H1 (cell line): ENCODE data around the gene NCF2. TPM values are rescaled to one million over a fixed set of nuclear protein-coding genes. Genes with fewer than 3 reads are reported as not detected.

ENCODE experiments used
- CTCF ChIA-PET: fragments of 300-600 bp; sonication (Branson Sonifier 250); formaldehyde crosslinking; loops from one replicate; lab custom pipeline; 2021; ENCODE audit not compliant: partially characterized antibody; lab: Charles Lee
- POLR2A ChIA-PET: fragments of 300-600 bp; sonication (Branson Sonifier 250); formaldehyde crosslinking; loops from one replicate; lab custom pipeline; 2021; ENCODE audit warnings: inconsistent platforms; ENCODE audit not compliant: partially characterized antibody; lab: Charles Lee
- DNase-seq, 2 experiments: peaks; one replicate each; pipeline versions ENCODE4 v3.0.0 to v3.0.0-alpha.2; 2010 to 2022; ENCODE audit warnings: low spot score in 2 of 2, low read depth in 1 of 2, mixed read lengths in 1 of 2
- FAIRE-seq: peaks from 2 replicates; lab custom pipeline; 2011; peaks lifted over from hg19 to GRCh38; lab: Jason Lieb, UNC
- H2AFZ ChIP-seq: 2 replicates; pipeline ENCODE4 v1.8.1; 2012; ENCODE audit warnings: low read length, inconsistent platforms
- H2AK5ac ChIP-seq: 2 replicates; pipeline ENCODE4 v1.6.1; 2013; ENCODE audit warnings: low read depth, low read length
- H2BK120ac ChIP-seq: replicated peaks from 2 replicates; pipeline ENCODE3; 2013; ENCODE audit warnings: low read depth, low read length, inconsistent platforms
- H2BK12ac ChIP-seq: 2 replicates; pipeline ENCODE4 v1.6.1; 2013; ENCODE audit warnings: low read depth, low read length
- H2BK15ac ChIP-seq: 2 replicates; pipeline ENCODE4 v1.6.1; 2013; ENCODE audit warnings: low read length
- H2BK20ac ChIP-seq: 2 replicates; pipeline ENCODE4 v1.6.1; 2013; ENCODE audit warnings: low read length
- H2BK5ac ChIP-seq: 2 replicates; pipeline ENCODE4 v1.6.1; 2013; ENCODE audit warnings: low read depth, low read length
- H3K14ac ChIP-seq: 2 replicates; pipeline ENCODE4 v1.6.1; 2013; ENCODE audit warnings: inconsistent platforms; ENCODE audit not compliant: insufficient read length
- H3K18ac ChIP-seq: 2 replicates; pipeline ENCODE4 v1.6.1; 2013; ENCODE audit warnings: low read length; ENCODE audit errors: extremely low read depth
- H3K23ac ChIP-seq: 2 replicates; pipeline ENCODE4 v1.6.1; 2013; ENCODE audit warnings: inconsistent platforms; ENCODE audit not compliant: insufficient read length
- H3K23me2 ChIP-seq: 2 replicates; pipeline ENCODE4 v1.6.1; 2013; ENCODE audit warnings: low read depth, low read length
- H3K27ac ChIP-seq: 2 replicates; pipeline ENCODE4 v1.6.1; 2011; ENCODE audit warnings: low read depth, low read length, inconsistent platforms
- H3K27me3 ChIP-seq, 4 experiments: replicated peaks in 1 of 4; 1 replicate in 1 of 4; 2 replicates in 3 of 4; pipeline versions ENCODE4 v1.6.1 to v1.8.1; 2011 to 2013; ENCODE audit warnings: low read length in 3 of 4, mild to moderate bottlenecking in 3 of 4, inconsistent platforms in 2 of 4, mixed read lengths in 2 of 4, moderate library complexity in 1 of 4; ENCODE audit not compliant: control insufficient read depth in 3 of 4, insufficient read depth in 3 of 4; ENCODE audit errors: extremely low read depth in 1 of 4
- H3K36me3 ChIP-seq, 4 experiments: 2 replicates each; pipeline versions ENCODE4 v1.6.1 to v1.8.1; 2011 to 2013; ENCODE audit warnings: mild to moderate bottlenecking in 4 of 4, low read length in 3 of 4, moderate library complexity in 2 of 4, control low read depth in 1 of 4, inconsistent platforms in 1 of 4; ENCODE audit not compliant: insufficient read depth in 4 of 4, control insufficient read depth in 2 of 4
- H3K4ac ChIP-seq: replicated peaks from 2 replicates; pipeline ENCODE3; 2013; ENCODE audit warnings: low read length, low read depth, mixed read lengths, inconsistent platforms; ENCODE audit not compliant: insufficient read length
- H3K4me1 ChIP-seq, 4 experiments: replicated peaks in 1 of 4; 1 replicate in 1 of 4; 2 replicates in 3 of 4; pipeline versions ENCODE4 v1.6.1 to v1.8.1; 2011 to 2013; ENCODE audit warnings: low read length in 3 of 4, inconsistent platforms in 2 of 4, mixed read lengths in 1 of 4; ENCODE audit not compliant: insufficient read depth in 4 of 4, control insufficient read depth in 3 of 4
- H3K4me2 ChIP-seq, 2 experiments: 2 replicates each; pipeline versions ENCODE4 v1.6.1 to v1.8.1; 2011 to 2013; ENCODE audit warnings: low read depth in 2 of 2, low read length in 2 of 2, control low read depth in 1 of 2, inconsistent platforms in 1 of 2, mild to moderate bottlenecking in 1 of 2; ENCODE audit not compliant: insufficient read depth in 1 of 2
- H3K4me3 ChIP-seq, 4 experiments: fragments of 200-600, 300-600 bp in 1 of 4; sonication (generic), shearing (Covaris generic), sonication (Bioruptor Twin) in 1 of 4; 2 replicates each; pipeline versions ENCODE4 v1.5.1 to v1.8.1; 2011 to 2016; ENCODE audit warnings: low read length in 4 of 4, low read depth in 3 of 4, control low read depth in 2 of 4, inconsistent platforms in 2 of 4, mild to moderate bottlenecking in 2 of 4, mixed read lengths in 1 of 4, moderate library complexity in 1 of 4; ENCODE audit not compliant: insufficient read depth in 2 of 4; ENCODE audit errors: extremely low read depth in 1 of 4
- H3K56ac ChIP-seq: replicated peaks from 2 replicates; pipeline ENCODE3; 2013; ENCODE audit warnings: low read depth, mild to moderate bottlenecking, mixed read lengths, low read length, inconsistent platforms; ENCODE audit not compliant: insufficient read length
- H3K79me1 ChIP-seq: 2 replicates; pipeline ENCODE4 v1.6.1; 2013; ENCODE audit warnings: low read depth, low read length, control low read depth
- H3K79me2 ChIP-seq, 2 experiments: 2 replicates each; pipeline versions ENCODE4 v1.6.1 to v1.8.1; 2012 to 2013; ENCODE audit warnings: low read length in 2 of 2, mild to moderate bottlenecking in 2 of 2, inconsistent platforms in 1 of 2; ENCODE audit not compliant: insufficient read depth in 2 of 2, control insufficient read depth in 1 of 2
- H3K9ac ChIP-seq, 4 experiments: replicated peaks in 1 of 4; 1 replicate in 1 of 4; 2 replicates in 3 of 4; pipeline versions ENCODE4 v1.6.1 to v1.8.1; 2011 to 2013; ENCODE audit warnings: low read depth in 3 of 4, low read length in 3 of 4, control low read depth in 2 of 4, mild to moderate bottlenecking in 2 of 4, moderate library complexity in 2 of 4, inconsistent platforms in 1 of 4; ENCODE audit errors: extremely low read depth in 1 of 4
- H3K9me3 ChIP-seq, 2 experiments: 2 replicates each; pipeline versions ENCODE4 v1.6.1 to v1.8.1; 2012 to 2013; ENCODE audit warnings: mild to moderate bottlenecking in 2 of 2, moderate library complexity in 2 of 2, control low read depth in 1 of 2, inconsistent platforms in 1 of 2, low read depth in 1 of 2, low read length in 1 of 2, mixed read lengths in 1 of 2; ENCODE audit not compliant: insufficient read depth in 2 of 2
- H4K20me1 ChIP-seq, 2 experiments: replicated peaks in 1 of 2; 2 replicates each; pipeline versions ENCODE3 to v1.8.1; 2011 to 2013; ENCODE audit warnings: inconsistent platforms in 2 of 2, low read length in 2 of 2, mild to moderate bottlenecking in 1 of 2; ENCODE audit not compliant: insufficient read depth in 2 of 2, control insufficient read depth in 1 of 2
- H4K5ac ChIP-seq: 2 replicates; pipeline ENCODE4 v1.6.1; 2013; ENCODE audit warnings: low read length, low read depth, mixed read lengths, inconsistent platforms; ENCODE audit not compliant: insufficient read length
- H4K8ac ChIP-seq: 2 replicates; pipeline ENCODE4 v1.8.0; 2013; ENCODE audit warnings: mild to moderate bottlenecking, moderate library complexity, low read length, inconsistent platforms; ENCODE audit not compliant: insufficient read depth; ENCODE audit errors: extremely low read depth
- H4K91ac ChIP-seq: replicated peaks from 2 replicates; pipeline ENCODE3; 2013; ENCODE audit warnings: low read length, mixed read lengths, inconsistent platforms; ENCODE audit not compliant: insufficient read length
- CBX8 ChIP-seq: fragments of 300-800, 300-1000 bp; sonication (generic); IDR thresholded peaks from 2 replicates; pipeline ENCODE4 v1.7.1; 2016; ENCODE audit warnings: low read depth, low read length, borderline replicate concordance
- RAD21 ChIP-seq, 2 experiments: IDR thresholded peaks in 1 of 2; conservative IDR thresholded peaks in 1 of 2; 2 replicates each; pipeline ENCODE4 v1.6.1; 2011; ENCODE audit warnings: low read depth in 2 of 2, low read length in 2 of 2, improper control_type of control experiment in 1 of 2, inconsistent platforms in 1 of 2, mild to moderate bottlenecking in 1 of 2, moderate library complexity in 1 of 2
- SP1 ChIP-seq: IDR thresholded peaks from 2 replicates; pipeline ENCODE4 v1.6.1; 2011; ENCODE audit warnings: low read depth, low read length
- WGBS, 2 experiments: shearing (Covaris generic) in 1 of 2; methylation state at CpG; one replicate each; pipeline versions ENCODE4 v1.1.6 to v1.1.7; 2013 to 2015; ENCODE audit warnings: low lambda C conversion rate in 2 of 2, mixed read lengths in 2 of 2, inconsistent platforms in 1 of 2, low coverage in 1 of 2, missing lambda C conversion rate in 1 of 2; ENCODE audit not compliant: insufficient replicate concordance in 2 of 2, insufficient coverage in 1 of 2, insufficient read length in 1 of 2; ENCODE audit errors: extremely low coverage in 1 of 2, missing lambda C conversion rate in 1 of 2; 5-methylcytosine and 5-hydroxymethylcytosine counted together
- polyA plus RNA-seq, 7 experiments: library from polyadenylated mRNA; depleted of rRNA in 3 of 7; stranded (reverse) in 5 of 7; unstranded in 2 of 7; fragments of >200 nt in 5 of 7; fragments of 200-250 nt in 2 of 7; gene quantifications; 1 replicate in 5 of 7; 2 replicates in 1 of 7; 4 replicates in 1 of 7; pipeline versions ENCODE4 v1.2.1 to v1.2.3, GENCODE V29; 2011 to 2013; ENCODE audit warnings: missing spikeins in 2 of 7, mixed read lengths in 2 of 7
- total RNA-seq: library from RNA; stranded (reverse); fragmentation: NEBNext Ultra II Directional; extraction: Animal tissue kit (Norgen Biotek cat#: 25700); gene quantifications from 2 replicates; pipeline ENCODE4 v1.2.1, GENCODE V29; 2021

Gene NCF2
- total and polyA plus RNA-seq, 2 of the 8 experiments (the other 6 are each of a cell fraction or from before 2014, with no cell fraction given), result not detected

DNA sequence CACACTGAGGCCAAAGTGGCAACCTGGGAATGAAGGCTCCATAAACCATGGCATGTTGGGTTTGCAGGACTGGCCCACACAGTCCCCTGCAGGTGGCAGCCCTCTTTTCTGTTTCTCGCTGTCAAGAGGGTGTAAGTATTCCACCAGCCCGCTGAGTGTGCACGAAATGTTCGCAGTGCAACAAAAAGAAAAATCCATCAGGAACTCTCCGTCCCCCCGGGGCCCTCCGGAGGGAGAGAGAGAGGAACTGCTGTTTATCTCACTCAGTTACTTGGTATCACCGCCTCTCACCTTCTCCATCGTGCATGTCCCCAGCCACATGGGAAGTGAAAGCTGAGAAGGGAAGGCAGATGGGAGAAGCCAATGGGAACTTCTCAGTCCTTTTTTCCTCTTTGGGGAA lies 38.3 kb downstream of the NCF2 start:
- H3K36me3 ChIP-seq, result peaks cover 11 to 70% (median 44%) of the 10 kb centered on the region in 4 experiments; a peak in 7 of 8 replicates
- no peak for FAIRE-seq

More for the DNA sequence above, 38.3 kb downstream of the NCF2 start:
- H3K9me3 ChIP-seq, result no peaks in the 10 kb centered on the region
- H3K4me3 ChIP-seq, result no peak overlapping the region
- DNase-seq, result no peak
- H3K79me1 ChIP-seq, result no peaks in the 10 kb centered on the region; the same call in 1 of the 2 replicates
- H3K23ac ChIP-seq, result no peak overlapping the region
- no peak overlapping the region for H3K9ac ChIP-seq
- no peak overlapping the region for H4K91ac ChIP-seq
- no peak overlapping the region for H3K27ac ChIP-seq
- no peak overlapping the region for H4K5ac ChIP-seq
- H2BK20ac ChIP-seq, result no peak overlapping the region
- H3K4me2 ChIP-seq, result no peak overlapping the region
- no peak overlapping the region for H2AFZ ChIP-seq
- no peaks in the 10 kb centered on the region for H3K79me2 ChIP-seq
- TF ChIP-seq CBX8 (no peak), RAD21 (IDR thresholded peaks at IDR 0.05 in 1 of 2, conservative IDR thresholded peaks at IDR 0.05 in 1 of 2; ENCODE audit: low read depth in 2 of 2, low read length in 2 of 2) (0 out of 4 replicates have a peak, but pooled peaks of 1 of the 2 experiments have one; percentile 3), SP1 (no peak)
- no peak overlapping the region for H3K4ac ChIP-seq
- ChIA-PET CTCF (interaction anchor here (1.0 to 1.3 kb wide), 2 partner anchors 17 to 21 kb away, joined by 3 to 5 read pairs; no protein-coding TSS in a partner anchor), POLR2A (interaction anchor here (0.9 kb wide), 1 partner anchor 708 kb away, joined by 3 read pairs; no protein-coding TSS in a partner anchor)
- no peak overlapping the region for H4K8ac ChIP-seq
- H2AK5ac ChIP-seq, result no peak overlapping the region
- H3K4me1 ChIP-seq, result peaks cover 1 to 5% (median 3%) of the 10 kb centered on the region in 4 experiments; a peak in 4 of 7 replicates
- H2BK5ac ChIP-seq, result no peak overlapping the region
- H3K23me2 ChIP-seq, result no peaks in the 10 kb centered on the region
- no peak overlapping the region for H3K14ac ChIP-seq
- no peak overlapping the region for H2BK15ac ChIP-seq
- 86% methylated on average over 9 of the region's 9 CpGs; no CpG with 5 or more reads in 1 of the 2 experiments for WGBS, 2 experiments
- H4K20me1 ChIP-seq, result peaks cover 0 to 2% of the 10 kb centered on the region in 2 experiments
- no peaks in the 10 kb centered on the region for H3K27me3 ChIP-seq
- no peak overlapping the region for H3K56ac ChIP-seq
- no peak overlapping the region for H2BK12ac ChIP-seq
- no peak overlapping the region for H2BK120ac ChIP-seq
- H3K18ac ChIP-seq, result no peak overlapping the region
